Tibial artery (tissue), 4 donors: ENCODE data around the gene HMGB4.
A peak's percentile ranks its signal among the peaks of the same experiment; 100 is the strongest.

Experiments
- DNase-seq, 2 donors: peaks; one replicate each; pipeline ENCODE4 v3.0.0-alpha.2; 2019
- H3K27ac ChIP-seq, 2 donors: fragments of 200-600 bp; sonication (generic) in 1 of 2; 1 replicate in 1 of 2; 2 replicates in 1 of 2; pipeline ENCODE4 v1.5.1; 2018 to 2019; ENCODE audit warnings: mild to moderate bottlenecking in 1 of 2
- H3K27me3 ChIP-seq, 2 donors: fragments of 200-600 bp; sonication (generic) in 1 of 2; one replicate each; pipeline versions ENCODE4 v1.5.1 to v1.6.0; 2016 to 2019
- H3K36me3 ChIP-seq, 3 donors: fragments of 200-600 bp; sonication (generic) in 2 of 3; one replicate each; pipeline ENCODE4 v1.5.1; 2016 to 2019; ENCODE audit warnings: mild to moderate bottlenecking in 2 of 3
- H3K4me1 ChIP-seq, 4 donors: fragments of 200-600 bp; sonication (generic) in 2 of 4; 1 replicate in 3 of 4; 2 replicates in 1 of 4; pipeline ENCODE4 v1.5.1; 2016 to 2019
- H3K4me3 ChIP-seq, 2 donors: fragments of 200-600 bp; sonication (generic) in 1 of 2; 1 replicate in 1 of 2; 2 replicates in 1 of 2; pipeline ENCODE4 v1.5.1; 2018 to 2019; ENCODE audit warnings: mild to moderate bottlenecking in 2 of 2
- H3K9me3 ChIP-seq, 3 donors: fragments of 200-600 bp; sonication (generic) in 1 of 3; one replicate each; pipeline ENCODE4 v1.5.1; 2016 to 2019
- CTCF ChIP-seq, 2 experiments: fragments of 200-600 bp in 1 of 2; fragments of 450-650 bp in 1 of 2; IDR thresholded peaks; one replicate each; pipeline ENCODE4 v1.5.1; 2017 to 2019; ENCODE audit warnings: antibody characterized with exemption in 2 of 2, mild to moderate bottlenecking in 1 of 2, moderate library complexity in 1 of 2
- intact Hi-C: fragments of 100-400 bp; cut with DNase I; formaldehyde crosslinking; loops from one replicate; pipeline ENCODE4 v1.15.0; 2023; ENCODE audit warnings: low total_unique reads

Gene HMGB4

DNA sequence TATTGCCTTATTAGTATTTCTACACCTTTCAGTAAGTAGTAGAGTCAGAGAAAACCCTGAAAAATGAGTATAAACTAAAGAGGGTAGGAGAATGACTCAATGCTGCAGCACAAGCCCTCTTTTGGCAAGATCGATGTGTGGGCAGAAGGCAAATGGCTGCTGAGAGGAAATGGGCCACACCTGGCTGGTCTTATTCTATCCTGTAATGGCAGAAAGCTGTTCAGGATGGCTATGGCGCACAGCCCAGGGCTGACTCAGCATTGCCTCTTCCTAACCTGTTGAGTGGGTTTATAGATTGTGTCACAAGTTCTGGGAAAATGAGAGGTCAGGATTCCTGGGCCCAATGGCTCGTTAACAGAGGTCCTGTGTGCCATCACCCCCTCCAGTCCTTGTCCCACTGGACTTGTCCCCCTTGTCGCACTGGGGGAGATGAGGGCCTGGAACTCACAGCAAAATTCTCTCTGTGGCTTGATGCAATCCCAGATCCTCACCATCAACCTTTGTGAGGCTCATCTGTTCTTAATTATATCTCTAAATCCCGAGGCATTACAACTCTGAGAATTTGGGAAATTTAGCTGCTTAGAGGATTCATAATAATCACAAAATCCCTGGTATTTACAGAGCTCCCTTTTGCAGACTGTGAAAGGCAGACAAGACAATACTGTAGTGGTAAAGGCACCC, 13.2 kb downstream of the HMGB4 start:
- Histone ChIP-seq H3K4me1 (peaks cover 0 to 4% (median 0%) of the 10 kb centered on the region in 4 donors), H3K4me3 (no peak overlapping the region), H3K27me3 (no peaks in the 10 kb centered on the region), H3K36me3 (no peaks in the 10 kb centered on the region), H3K9me3 (no peaks in the 10 kb centered on the region), H3K27ac (no peak overlapping the region)
- DNase-seq: no peak
- no peak for TF ChIP-seq CTCF (IDR thresholded peaks at IDR 0.05)
- intact Hi-C loops: no loop called here

- peaks cover 0 to 4% (median 0%) of the 10 kb centered on the region in 4 donors for H3K4me1 ChIP-seq
- intact Hi-C loops: no loop called here
- no peaks in the 10 kb centered on the region for H3K9me3 ChIP-seq
- no peaks in the 10 kb centered on the region for H3K27me3 ChIP-seq
- H3K4me3 ChIP-seq: no peak overlapping the region
- TF ChIP-seq CTCF (IDR thresholded peaks at IDR 0.05): no peak
- H3K36me3 ChIP-seq: no peaks in the 10 kb centered on the region
- H3K27ac ChIP-seq: no peak overlapping the region
- DNase-seq: no peak
Observed at GRCh38 chr1:33878392-33878791, 14.5 kb downstream of the HMGB4 start.

GRCh38 chr1:33880305-33880704, 16.4 kb downstream of the HMGB4 start:
- Histone ChIP-seq H3K4me1 (peaks cover 0 to 4% (median 0%) of the 10 kb centered on the region in 4 donors), H3K9me3 (no peaks in the 10 kb centered on the region), H3K27ac (no peak overlapping the region), H3K27me3 (no peaks in the 10 kb centered on the region), H3K36me3 (no peaks in the 10 kb centered on the region), H3K4me3 (no peak overlapping the region)
- TF ChIP-seq CTCF (IDR thresholded peaks at IDR 0.05): no peak
- DNase-seq: no peak
- intact Hi-C loops: no loop called here

- no peaks in the 10 kb centered on the region for H3K9me3 ChIP-seq
- TF ChIP-seq CTCF (IDR thresholded peaks at IDR 0.05): no peak
- H3K4me3 ChIP-seq: no peak overlapping the region
- no peak for DNase-seq
- no peaks in the 10 kb centered on the region for H3K27me3 ChIP-seq
- H3K27ac ChIP-seq: peak overlapping the region in 1 of 2 donors; percentile 18
- H3K4me1 ChIP-seq: peaks cover 0 to 21% (median 15%) of the 10 kb centered on the region in 4 donors
- H3K36me3 ChIP-seq: no peaks in the 10 kb centered on the region
- intact Hi-C loops: no loop called here
Observed at GRCh38 chr1:33886496-33886895, 22.6 kb downstream of the HMGB4 start.

- peak overlapping the region; percentile 73 to 76 for H3K27ac ChIP-seq
- no peaks in the 10 kb centered on the region for H3K9me3 ChIP-seq
- no peak overlapping the region for H3K4me3 ChIP-seq
- H3K27me3 ChIP-seq: no peaks in the 10 kb centered on the region
- peaks cover 0 to 32% (median 19%) of the 10 kb centered on the region in 4 donors for H3K4me1 ChIP-seq
- no peaks in the 10 kb centered on the region for H3K36me3 ChIP-seq
- TF ChIP-seq CTCF (IDR thresholded peaks at IDR 0.05): no peak
- DNase-seq: peak in 1 of 2 donors; percentile 32
- intact Hi-C loops: no loop called here
Observed at GRCh38 chr1:33893147-33893830, 29.4 kb downstream of the HMGB4 start.
